GM19455 (cell line): Measurements from ENCODE around the gene CREG2.
"Not testable (repeated sequence)": the region's sequence is repeated elsewhere in the genome, so short reads cannot be mapped to it uniquely, and the experiment has no call there.

Experiments used
- ATAC-seq: cut with Tn5 transposase; IDR thresholded peaks from one replicate; pipeline ENCODE4 v1.9.1; 2021; ENCODE audit not compliant: unreplicated experiment

The CREG2 gene

DNA sequence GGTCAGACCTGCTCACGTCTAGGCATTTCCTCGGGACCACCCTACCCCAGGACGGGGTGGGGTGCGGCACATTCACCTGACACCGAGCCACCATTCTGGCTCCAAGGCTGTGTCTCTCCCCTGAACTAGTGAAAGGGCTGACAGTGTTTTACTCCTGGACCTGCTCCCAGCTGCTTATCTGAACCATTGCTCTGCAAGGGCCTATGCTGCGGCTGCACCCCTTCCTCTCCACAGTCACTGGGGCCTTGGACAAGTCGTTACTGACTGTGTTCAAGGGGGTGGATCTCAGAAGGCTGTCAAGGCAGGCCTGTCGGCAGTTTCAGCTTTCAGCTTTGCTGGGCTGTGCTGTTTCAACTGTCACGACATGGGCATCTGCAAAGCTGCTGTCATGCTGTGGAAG, 11.7 kb downstream of the CREG2 start:
- no peak for ATAC-seq

DNA sequence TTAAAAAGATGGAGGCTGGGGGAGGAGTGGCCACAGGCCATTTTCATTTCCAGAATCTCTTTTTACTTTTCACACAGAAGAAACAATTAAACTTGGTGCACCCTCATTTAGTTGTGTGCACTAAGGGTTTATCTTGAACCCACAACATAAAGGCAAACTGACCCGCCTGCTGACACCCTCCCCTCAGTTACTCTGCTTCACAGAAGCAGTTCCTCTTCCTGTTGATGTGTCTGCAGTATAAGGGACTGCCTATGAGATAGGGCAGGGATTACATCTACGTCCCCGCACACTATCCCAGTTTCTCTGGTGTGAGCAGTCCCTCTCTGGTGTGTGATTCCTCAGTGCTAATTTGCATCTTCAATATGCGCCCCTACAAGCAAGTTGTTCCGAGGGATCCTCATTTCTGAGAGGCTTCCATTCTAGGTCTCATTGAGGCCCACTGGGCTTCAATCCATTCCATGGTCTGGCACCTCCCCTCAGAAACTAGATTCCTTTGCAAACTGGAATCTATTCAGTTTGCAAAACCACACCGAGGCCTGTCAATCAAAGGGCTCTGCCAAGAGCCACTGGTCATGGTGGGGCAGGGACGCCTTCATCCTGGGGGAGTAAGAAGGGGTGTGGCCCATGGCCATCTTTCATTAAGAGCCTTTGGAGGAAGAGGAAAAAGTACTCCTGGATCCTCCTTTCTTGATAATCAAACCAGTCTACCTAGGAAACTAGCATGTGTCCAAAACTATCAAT, 12.3 kb downstream of the CREG2 start:
- ATAC-seq: no peak

DNA sequence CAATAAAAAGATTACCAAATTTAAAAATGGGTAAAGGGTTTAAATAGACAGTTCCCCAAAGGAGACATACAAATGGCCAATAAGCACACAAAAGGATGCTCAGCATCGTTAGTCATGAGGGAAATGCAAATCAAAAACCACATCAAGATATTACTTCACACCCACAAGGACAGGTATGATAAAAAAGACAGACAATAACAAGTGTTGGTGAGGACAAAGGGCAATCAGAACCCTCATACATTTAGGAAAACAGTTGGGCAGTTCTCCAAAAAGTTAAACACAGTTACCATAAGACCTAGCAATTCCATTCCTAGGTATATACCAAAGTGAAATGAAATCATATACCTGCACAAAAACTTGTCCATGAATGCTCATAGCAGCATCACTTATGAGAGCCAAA, 14.5 kb downstream of the CREG2 start:
- ATAC-seq: no peak

DNA sequence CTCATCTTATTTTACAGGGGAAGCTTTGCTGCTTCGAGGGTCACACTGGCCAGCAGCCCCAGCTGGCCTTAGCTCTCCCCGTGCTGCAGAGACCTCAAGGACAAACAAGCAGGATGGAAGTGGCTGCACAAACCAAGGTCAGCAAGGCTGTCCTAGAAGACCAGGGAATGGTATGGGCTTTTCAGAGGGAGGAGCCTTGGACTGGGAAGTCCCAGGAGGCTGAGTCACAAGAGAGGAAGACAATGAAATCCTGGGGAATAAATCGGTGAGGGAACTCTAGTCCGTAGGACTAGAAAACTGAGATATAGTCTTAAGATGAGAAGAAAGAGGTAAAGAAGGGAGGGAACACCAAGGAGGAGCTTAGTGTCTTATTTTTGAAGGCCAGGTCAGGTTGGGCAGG, 15.7 kb downstream of the CREG2 start:
- no peak for ATAC-seq

DNA sequence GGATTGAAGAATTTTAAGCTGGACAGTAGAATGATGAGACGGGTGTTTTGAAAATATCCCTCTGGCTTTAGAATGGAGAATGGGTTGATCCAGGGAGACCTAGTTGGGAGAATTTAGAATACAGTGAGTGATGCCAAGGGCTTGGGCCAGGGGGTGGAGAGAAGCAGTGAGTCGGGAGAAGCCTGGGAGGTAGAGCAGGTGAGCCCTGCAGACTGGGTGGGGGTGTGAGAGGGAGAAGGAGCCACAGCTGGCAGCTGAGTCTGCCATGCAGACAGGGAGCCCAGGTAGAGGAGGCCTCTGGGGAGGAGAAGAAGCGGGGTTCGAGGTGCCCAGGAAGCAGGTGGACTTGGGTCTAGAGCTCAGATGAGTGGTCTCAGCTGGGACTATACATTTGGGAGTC, 18.2 kb downstream of the CREG2 start:
- ATAC-seq: no peak

DNA sequence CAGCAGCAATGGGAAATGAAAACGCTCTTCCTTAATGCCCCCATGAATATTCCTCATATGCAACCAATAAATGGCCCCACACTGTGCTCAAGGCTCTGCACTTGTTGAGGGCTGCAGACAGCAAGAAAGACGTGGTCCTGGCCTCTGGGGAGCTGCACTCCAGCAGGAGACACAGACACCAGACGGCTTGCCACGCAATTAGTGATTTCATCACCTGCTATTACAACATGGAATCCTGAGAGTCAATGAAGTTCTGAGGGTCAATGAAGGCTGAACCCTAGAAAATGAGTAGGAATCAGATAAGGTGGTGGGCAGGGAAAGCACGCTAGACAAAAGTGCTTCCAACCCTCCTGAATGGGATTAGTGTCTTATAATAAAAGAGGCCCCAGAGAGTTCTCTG, 18.9 kb downstream of the CREG2 start:
- ATAC-seq: no peak

DNA sequence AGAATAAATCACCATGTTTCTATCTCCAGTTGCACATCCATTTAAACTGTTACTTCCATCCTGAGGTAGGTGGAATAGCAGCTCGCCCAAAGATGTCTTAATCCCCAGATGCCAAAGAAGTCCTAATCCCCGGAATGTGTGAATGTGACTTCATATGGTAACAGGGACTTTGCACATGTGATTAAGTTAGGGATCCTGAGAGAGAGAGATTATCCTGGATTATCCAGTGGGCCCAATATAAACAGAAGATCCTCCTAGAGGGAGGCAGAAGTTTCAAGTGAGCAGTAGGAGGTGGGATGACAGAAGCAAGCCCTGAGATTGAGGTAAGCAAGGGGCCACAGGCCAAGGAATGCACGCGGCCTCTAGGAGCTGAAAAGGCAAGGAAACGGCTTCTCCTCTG, 19.8 kb downstream of the CREG2 start:
- ATAC-seq: no peak

DNA sequence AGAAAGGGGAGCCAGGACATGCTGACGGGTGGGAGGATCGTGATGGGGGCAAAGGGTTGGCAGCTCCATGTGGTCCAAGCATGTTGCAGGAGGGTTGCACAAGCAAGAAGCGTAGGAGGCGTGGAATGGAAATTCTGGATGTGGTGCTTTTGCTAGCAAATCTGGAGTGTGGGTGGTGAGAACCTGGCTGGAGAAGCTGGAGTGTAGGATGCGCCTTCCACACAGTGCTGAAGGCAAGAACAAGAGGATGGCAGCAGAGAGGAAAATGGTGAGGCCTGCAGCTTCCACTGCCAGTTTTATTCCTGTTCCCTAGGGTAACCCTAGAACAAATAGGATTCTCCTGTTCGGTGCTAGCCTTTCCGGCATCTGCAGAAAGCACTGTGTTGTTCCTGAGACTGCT, 22.4 kb downstream of the CREG2 start:
- no peak for ATAC-seq

DNA sequence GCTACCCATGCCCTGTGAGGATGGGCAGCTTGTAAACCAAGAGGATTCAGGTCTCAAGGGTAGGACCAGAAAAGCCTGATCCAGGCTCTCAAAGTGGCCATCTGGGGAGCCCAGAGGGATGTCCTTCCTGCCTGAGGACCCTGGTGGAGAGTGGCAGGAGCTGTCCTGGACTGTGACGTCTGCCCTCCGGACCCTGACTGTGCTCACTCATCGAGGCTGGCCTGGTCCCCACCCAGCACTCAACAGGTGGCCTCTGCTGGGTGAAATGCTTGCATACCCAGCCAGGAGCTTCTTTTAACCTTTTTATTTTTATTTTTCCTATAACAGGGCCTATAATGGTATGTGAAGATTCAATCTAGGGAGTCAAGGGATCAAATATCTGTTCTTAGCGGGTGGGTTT, 24.5 kb downstream of the CREG2 start:
- ATAC-seq: no peak

DNA sequence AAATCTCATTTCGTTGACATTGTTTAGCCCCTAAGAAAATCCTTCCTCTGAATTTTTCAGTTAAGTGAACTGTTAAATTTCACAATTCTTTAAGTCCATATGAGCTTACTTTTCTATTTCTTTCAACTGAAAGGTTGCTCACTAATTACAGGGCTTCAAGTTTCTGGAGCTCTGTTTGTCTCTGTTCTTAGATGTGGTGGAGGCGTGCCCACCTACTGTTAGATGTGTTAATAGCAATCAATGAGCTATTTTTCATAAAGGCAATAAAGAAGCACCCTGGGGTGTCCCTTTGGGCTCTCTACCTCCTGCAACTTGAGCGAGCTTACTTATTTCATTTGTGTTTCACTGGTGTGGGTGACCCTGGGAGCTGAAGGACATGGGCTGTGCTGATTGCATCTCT, 25.0 kb downstream of the CREG2 start:
- ATAC-seq: no peak

DNA sequence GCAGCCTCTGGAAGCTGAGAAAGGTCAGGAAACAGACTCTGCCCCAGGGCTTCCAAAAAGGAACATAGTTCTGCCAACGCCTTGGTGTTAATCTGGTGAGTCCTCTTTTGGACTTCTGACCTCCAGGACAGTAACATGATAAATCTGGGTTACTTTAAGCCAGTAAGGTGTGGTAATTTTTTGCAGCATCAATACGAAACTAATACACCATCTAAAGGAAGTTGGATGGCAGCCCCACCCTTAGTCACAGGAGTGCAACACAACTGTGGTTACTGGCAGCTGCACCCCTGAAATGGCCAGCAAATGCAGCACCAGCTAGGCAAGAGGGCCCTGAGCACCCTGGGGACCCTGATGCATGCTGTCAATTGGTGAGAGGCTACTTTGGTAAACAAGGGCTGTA, 25.8 kb downstream of the CREG2 start:
- peak; percentile 66 for ATAC-seq

DNA sequence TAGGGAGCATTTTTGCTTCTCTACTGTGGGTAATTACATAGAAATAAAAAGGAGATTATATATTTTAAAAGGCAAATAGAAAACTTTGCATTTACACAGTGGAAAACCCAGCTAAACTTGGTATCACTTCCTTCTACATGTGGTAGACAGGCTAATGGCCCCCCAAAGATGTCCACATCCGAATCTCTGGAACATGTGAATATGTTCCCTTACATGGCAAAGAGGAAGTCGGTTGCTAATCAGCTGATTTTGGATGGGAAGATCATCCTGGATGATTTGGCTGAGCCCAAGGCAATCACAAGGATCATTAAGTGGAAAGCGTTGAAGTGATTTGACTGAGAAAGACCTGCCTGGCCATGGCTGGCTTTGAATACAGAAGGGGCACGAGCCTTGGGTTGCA, 26.2 kb downstream of the CREG2 start:
- no peak for ATAC-seq

DNA sequence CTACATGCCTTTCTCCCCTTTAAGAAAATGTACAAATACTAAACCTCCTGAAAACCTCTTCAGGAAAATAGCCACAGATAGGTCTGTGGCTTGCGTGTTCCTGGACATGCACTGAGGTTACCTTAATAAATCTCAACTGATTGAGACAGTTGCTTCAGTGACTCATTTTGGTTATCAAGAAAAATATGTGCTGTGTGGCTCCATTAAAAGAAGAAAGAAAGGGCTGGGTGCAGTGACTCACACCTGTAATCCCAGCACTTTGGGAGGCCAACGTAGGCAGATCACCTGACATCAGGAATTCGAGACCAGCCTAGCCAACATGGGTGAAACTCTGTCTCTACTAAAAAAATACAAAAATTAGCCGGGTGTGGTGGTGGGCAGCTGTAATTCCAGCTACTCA, 27.1 kb downstream of the CREG2 start:
- no peak for ATAC-seq

DNA sequence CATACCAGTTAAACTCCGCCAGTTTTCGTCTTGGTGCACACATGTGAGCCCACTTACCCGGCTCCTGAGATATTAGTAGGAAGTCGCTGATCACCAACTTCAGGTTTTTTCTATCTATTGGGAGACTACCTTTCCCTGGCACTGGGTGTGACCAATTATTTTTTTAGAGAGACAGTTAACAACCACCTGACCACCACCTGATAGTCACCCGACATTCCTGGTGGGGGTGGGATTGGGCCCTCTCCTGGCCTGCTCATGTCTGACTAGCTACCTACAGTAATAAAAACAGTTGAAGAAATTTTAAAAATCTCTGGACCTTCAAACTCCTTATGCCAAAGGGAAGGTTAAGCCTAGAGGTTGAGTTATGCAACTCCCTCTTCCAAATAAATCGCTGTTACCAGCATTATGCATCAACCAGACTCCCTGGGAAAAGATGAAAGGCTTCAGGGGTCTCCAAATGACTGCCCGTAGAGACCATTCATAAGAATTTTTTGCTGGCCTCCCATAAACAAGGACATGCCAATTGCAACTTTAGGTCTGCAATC, 27.8 kb downstream of the CREG2 start:
- no peak for ATAC-seq

DNA sequence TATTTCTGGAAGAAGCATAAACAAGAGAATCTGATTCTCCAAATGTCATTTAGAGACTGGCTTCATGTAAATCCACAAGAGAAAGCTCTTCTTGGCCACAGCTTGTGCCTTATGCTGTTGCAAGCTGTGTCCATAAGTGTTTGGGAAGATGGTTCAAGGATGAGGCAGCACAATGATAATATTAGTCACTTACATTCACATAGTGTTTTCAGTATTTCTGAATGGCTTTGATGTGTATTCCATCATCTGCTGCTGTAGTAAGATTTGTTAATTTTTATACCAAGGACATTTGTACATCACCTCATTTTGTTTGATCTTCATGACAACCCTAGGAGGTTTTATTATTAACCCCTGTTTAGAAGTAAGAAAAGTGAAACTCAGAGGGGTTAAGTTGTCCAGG, 29.9 kb downstream of the CREG2 start:
- ATAC-seq: no peak

DNA sequence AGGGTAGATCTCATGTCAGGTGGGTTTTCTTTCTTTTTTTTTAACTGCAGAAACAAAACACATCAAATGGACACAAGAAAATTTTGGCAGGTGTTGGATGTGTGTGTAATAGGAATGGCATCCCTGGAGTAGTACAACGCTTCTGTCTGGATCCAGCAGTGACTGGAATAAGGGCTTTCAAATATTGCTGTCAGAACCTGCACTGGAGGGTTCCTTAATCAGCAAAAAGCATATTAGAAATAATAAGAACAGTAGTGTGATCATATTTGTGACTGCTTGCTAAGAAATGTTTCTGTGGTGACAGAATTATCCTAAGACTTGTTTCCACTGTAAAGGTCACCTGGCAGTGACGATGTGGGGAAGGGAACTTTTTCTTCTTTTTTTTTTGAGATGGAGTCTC, 30.8 kb downstream of the CREG2 start:
- ATAC-seq: no peak

DNA sequence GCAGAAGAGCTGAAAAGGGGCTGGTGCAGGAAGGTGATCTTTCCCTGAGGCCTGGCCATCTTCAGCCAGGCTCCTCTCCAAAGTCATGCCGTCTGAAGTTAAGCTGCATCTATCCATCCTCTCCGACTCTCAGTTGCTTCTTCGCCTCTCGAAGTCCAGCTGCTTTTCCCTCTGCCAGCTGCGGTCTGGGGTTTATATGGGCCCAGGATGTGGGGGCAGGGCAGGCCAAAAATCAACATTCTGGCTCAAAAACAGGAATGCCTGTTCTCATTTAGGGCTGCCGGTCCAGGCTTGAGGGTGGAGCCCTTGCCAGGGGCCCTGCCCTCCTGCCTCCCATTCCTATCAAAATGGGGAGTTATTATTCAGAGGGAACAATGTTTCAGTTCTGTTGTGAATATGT, 31.2 kb downstream of the CREG2 start:
- ATAC-seq: no peak

DNA sequence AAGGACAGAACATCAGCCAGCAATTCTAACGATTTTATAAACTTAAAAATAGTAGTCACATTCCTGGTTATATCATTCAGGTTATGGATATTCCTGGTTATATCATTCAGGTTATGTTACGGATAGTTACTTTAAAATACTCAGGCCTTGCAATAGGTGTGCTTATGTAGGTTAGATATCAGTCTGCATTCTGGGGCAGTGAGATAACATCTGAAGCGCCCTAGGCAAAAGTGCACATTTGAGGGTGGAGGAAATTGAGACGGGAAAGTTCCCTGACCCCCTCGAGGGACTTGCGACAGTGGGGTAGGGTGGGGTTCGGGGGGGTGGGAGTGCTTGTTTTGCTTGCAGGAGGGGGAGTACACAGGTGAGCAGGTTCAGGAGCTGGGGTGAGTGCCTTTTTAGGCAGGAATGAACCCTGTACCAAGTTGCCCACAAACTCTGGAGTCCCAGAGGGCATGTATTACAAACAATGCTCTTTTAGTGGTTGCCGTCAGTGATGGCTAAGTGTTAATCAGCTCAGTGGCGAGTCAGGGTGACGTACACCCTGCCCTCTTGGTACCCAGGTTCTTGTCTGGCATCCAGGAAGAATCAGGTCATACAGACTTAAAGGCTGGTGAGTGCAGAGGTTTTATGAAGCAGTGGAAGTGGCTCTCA, 31.8 kb downstream of the CREG2 start:
- no peak for ATAC-seq

DNA sequence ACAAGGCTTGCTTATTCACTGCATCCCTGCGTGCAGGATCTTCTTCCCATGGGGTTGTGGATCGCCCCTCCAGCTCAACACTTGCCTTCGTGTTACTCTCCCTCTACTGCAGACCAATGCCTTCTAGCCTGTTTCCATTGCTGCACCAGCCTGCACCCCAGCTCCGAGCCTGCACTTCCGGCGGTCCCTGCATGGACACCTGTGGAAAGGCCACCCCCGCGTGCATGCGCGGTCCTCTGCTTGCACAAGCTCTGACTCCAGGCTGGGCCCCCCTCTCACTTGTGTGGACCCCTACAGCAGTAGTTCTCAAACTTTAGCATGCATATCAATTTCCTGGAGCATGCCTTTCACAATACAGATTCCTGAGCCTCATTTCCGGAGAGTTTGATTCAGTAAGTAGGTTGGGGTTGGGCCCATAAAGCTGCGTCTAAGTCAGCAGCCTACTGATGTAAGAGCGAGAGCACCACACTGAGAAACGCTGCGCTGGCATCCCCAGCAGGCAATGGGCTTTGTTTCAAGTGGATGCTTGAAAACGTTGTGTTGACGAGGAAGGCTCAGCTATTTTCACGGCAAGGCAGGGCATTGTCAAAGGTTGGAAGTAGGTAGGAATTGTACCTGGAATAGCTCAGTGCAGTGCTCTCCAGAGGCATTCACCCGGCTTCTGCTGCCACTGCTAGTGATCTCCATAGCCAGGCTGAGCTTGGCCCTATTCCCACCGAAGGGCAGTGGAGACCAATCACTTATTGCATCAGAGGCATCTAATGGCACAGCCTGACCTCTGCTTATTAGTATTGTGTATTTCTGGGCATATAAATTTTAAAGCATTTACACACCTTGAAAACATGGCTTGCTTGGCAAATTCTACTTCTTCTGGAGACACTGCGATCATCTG, 32.6 kb downstream of the CREG2 start:
- no peak for ATAC-seq

DNA sequence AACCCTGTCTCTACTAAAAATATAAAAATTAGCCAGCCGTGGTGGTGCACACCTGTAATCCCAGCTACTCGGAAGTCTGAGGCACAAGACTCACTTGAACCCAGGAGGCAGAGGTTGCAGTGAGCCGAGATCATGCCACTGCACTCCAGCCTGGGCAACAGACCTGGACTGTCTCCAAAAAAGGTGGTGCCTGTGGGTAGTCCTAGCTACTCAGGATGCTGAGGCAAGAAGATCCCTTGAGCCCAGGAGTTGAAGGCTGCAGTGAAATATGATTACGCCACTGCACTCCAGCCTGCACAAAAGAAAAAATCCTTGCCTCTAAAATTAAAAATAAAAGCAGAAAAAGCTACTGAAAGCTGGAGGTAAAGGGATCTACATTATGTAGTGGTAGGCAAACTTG, 34.7 kb downstream of the CREG2 start:
- not testable (repeated sequence) for ATAC-seq

DNA sequence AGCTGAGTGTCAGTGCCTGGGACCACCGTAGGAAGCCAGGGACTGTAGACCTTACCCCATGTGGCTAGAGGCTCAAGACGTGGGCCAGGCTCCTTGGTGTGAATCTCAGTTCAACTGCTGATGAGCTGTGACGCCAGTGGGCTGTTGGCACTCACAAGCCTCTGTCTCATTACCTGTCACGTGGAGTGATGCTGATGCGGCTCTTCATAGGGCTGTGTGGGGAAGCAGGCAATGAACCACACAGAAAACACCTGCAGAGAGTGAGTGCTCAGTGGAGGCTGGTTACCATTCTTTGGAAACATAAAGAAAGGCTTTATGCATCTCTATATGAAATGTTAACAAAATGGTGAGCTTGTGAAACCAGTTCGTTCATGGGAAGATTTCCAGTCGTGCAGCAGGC, 36.1 kb downstream of the CREG2 start:
- no peak for ATAC-seq
